ENCODE results near the gene TAS2R60. TPM values are rescaled to one million over a fixed set of nuclear protein-coding genes. Genes with fewer than 3 reads are reported as not detected.

The TAS2R60 gene
- polyA plus RNA-seq, 1 experiment, result not detected

GRCh38 chr7:143396182-143396581, 47.1 kb upstream of the TAS2R60 start:
- H3K27ac ChIP-seq (ENCODE audit: low read depth, low read length), result no peak overlapping the region
- no peaks in the 10 kb centered on the region; the same call in 1 of the 2 replicates for H3K9me3 ChIP-seq (ENCODE audit: control insufficient read depth, insufficient read depth, low read length)
- ChIA-PET CTCF (interaction anchor here (1.1 to 4.4 kb wide), 4 partner anchors 9 to 156 kb away, joined by 6 to 14 read pairs (median 6); no protein-coding TSS in a partner anchor), POLR2A (interaction anchor here (0.5 to 5.5 kb wide), 6 partner anchors 8 to 108 kb away, joined by 4 to 43 read pairs (median 8); partner anchors contain the start of genes CASP2 and ZYX)
- TF ChIP-seq CTCF (IDR thresholded peaks at IDR 0.05; ENCODE audit: low read depth, low read length), result no peak
- peaks cover 6% of the 10 kb centered on the region for H3K27me3 ChIP-seq (ENCODE audit: control insufficient read depth, insufficient read depth, low read length)
- H3K4me3 ChIP-seq (ENCODE audit: low read depth, low read length), result no peak overlapping the region
- DNase-seq (ENCODE audit: low read depth, low spot score), result no peak

- H3K27ac ChIP-seq (ENCODE audit: low read depth, low read length), result no peak overlapping the region
- no peak for DNase-seq (ENCODE audit: low read depth, low spot score)
- H3K9me3 ChIP-seq (ENCODE audit: control insufficient read depth, insufficient read depth, low read length), result no peaks in the 10 kb centered on the region; the same call in 1 of the 2 replicates
- POLR2A ChIA-PET, result interaction anchor here (0.6 to 5.5 kb wide), 5 partner anchors 9 to 109 kb away, joined by 3 to 43 read pairs (median 10); partner anchors contain the start of genes CASP2 and ZYX
- CTCF ChIA-PET, result interaction anchor here (1.6 to 1.9 kb wide), 3 partner anchors 17 to 156 kb away, joined by 6 read pairs; no protein-coding TSS in a partner anchor
- H3K4me3 ChIP-seq (ENCODE audit: low read depth, low read length), result no peak overlapping the region
- peaks cover 10% of the 10 kb centered on the region for H3K27me3 ChIP-seq (ENCODE audit: control insufficient read depth, insufficient read depth, low read length)
- TF ChIP-seq CTCF (IDR thresholded peaks at IDR 0.05; ENCODE audit: low read depth, low read length), result no peak
Observed at GRCh38 chr7:143396625-143397556, 46.4 kb upstream of the TAS2R60 start.

- Histone ChIP-seq H3K27ac (ENCODE audit: low read depth, low read length) (no peak overlapping the region), H3K9me3 (ENCODE audit: control insufficient read depth, insufficient read depth, low read length) (no peaks in the 10 kb centered on the region; the same call in 1 of the 2 replicates), H3K27me3 (ENCODE audit: control insufficient read depth, insufficient read depth, low read length) (peaks cover 10% of the 10 kb centered on the region), H3K4me3 (ENCODE audit: low read depth, low read length) (no peak overlapping the region)
- ChIA-PET POLR2A (interaction anchor here (0.6 kb wide), 1 partner anchor 155 kb away, joined by 9 read pairs; no protein-coding TSS in a partner anchor), CTCF (interaction anchor here (1.9 kb wide), 1 partner anchor 157 kb away, joined by 6 read pairs; no protein-coding TSS in a partner anchor)
- no peak for DNase-seq (ENCODE audit: low read depth, low spot score)
- no peak for TF ChIP-seq CTCF (IDR thresholded peaks at IDR 0.05; ENCODE audit: low read depth, low read length)
Observed at GRCh38 chr7:143397710-143398530, 45.3 kb upstream of the TAS2R60 start.

DNA sequence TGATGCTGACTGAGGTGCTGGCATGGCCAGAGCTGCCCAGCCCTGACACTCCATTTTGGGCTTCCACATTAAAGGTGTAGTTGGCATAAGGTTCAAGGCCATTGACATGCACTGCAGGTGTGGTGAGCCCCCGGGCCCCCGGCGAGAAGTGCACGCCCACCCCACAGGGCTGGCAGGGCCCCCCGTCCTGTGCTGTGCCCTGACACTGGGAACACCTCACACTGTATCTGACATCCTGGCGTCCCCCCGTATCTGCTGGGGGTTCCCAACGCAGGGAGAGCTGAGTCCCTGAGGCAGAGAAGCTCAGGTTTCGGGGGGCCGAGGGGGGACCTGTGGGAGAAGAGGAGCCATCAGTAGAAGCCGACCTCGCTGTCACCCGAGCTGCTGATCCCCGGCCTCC, 44.6 kb upstream of the TAS2R60 start:
- no peak for TF ChIP-seq CTCF (IDR thresholded peaks at IDR 0.05; ENCODE audit: low read depth, low read length)
- CTCF ChIA-PET, result interaction anchor here (1.9 kb wide), 1 partner anchor 158 kb away, joined by 6 read pairs; no protein-coding TSS in a partner anchor
- DNase-seq (ENCODE audit: low read depth, low spot score), result no peak
- H3K27ac ChIP-seq (ENCODE audit: low read depth, low read length), result no peak overlapping the region
- peaks cover 10% of the 10 kb centered on the region for H3K27me3 ChIP-seq (ENCODE audit: control insufficient read depth, insufficient read depth, low read length)
- H3K9me3 ChIP-seq (ENCODE audit: control insufficient read depth, insufficient read depth, low read length), result no peaks in the 10 kb centered on the region; the same call in 1 of the 2 replicates
- no peak overlapping the region for H3K4me3 ChIP-seq (ENCODE audit: low read depth, low read length)
- POLR2A ChIA-PET, result interaction anchor here (0.6 kb wide), 1 partner anchor 156 kb away, joined by 9 read pairs; no protein-coding TSS in a partner anchor

Data from AG04450 (cell line).